Measurements from ENCODE around the gene DTX4. TPM values are rescaled to one million over a fixed set of nuclear protein-coding genes. Genes with fewer than 3 reads are reported as not detected.

DTX4 gene
- total RNA-seq, 4 donors from 2014 or later = 9.6 to 29.3 (median 17.5) TPM

DNA sequence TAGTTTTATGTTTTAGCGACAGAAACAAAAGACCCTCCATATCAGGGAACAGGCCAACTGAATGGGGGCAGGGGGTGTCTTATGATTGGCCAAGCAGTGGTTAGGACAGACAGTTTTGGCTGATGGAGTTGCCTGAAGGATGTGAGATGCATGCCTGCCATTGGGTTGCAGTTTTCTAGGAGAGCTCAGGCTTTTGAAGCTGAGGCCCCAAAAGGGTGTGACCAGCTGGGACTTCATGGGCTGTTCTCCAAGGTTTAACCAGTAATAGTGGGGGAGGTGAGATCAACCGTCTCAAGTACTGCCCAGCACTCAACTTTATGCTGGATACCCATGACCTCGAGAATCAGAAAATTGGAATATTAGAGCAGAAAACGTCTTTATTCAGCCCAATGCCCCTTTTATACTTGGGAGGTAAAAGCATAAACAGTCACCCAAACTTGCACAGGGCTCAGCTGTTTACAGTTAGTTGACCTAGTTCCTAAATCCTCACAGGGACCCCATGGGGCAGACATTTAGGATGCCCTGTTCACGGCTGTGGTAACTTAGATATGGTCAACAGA lies 13.5 kb downstream of the DTX4 start:
- Histone ChIP-seq H3K36me3 (peaks cover 8 to 9% of the 10 kb centered on the region in 2 donors), H3K27ac (no peak overlapping the region), H3K27me3 (no peaks in the 10 kb centered on the region), H3K4me1 (peaks cover 9 to 27% of the 10 kb centered on the region in 2 donors), H3K4me3 (replicated peaks in 1 of 3) (no peak overlapping the region), H3K9me3 (no peaks in the 10 kb centered on the region)
- TF ChIP-seq, protein P1, sequence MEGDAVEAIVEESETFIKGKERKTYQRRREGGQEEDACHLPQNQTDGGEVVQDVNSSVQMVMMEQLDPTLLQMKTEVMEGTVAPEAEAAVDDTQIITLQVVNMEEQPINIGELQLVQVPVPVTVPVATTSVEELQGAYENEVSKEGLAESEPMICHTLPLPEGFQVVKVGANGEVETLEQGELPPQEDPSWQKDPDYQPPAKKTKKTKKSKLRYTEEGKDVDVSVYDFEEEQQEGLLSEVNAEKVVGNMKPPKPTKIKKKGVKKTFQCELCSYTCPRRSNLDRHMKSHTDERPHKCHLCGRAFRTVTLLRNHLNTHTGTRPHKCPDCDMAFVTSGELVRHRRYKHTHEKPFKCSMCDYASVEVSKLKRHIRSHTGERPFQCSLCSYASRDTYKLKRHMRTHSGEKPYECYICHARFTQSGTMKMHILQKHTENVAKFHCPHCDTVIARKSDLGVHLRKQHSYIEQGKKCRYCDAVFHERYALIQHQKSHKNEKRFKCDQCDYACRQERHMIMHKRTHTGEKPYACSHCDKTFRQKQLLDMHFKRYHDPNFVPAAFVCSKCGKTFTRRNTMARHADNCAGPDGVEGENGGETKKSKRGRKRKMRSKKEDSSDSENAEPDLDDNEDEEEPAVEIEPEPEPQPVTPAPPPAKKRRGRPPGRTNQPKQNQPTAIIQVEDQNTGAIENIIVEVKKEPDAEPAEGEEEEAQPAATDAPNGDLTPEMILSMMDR (IDR thresholded peaks at IDR 0.05) = no peak
- no peak for TF ChIP-seq POLR2A (IDR thresholded peaks at IDR 0.05)
- intact Hi-C loops (cut with DNase I) = no loop called here
- 64 to 72% methylated on average over 5 of the region's 5 CpGs for WGBS, 2 donors
- DNase-seq = no peak

DNA sequence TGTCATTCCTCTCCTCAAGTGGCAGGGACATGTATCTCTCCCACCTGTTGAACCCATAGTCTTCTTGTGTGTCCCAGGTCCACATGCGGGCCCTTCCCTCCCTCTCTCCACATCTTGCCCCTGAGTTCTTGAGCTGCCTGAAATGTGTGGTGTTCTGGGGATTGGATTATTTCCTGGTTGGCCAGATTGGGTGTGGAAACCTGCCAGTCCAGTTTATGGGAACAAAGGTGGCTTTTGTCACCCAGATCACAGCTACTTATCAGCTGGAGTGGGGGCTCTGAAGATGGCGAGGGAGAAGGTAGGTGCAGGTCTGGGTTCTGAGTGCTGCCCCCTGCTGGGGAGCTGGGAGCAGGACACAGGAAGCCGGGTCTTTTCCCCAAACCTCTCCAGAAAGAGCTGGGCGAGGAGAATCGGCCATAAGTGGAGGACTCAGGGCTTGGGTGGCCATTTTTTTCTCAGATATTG lies 14.2 kb downstream of the DTX4 start:
- Histone ChIP-seq H3K4me3 (replicated peaks in 1 of 3) (no peak overlapping the region), H3K27me3 (no peaks in the 10 kb centered on the region), H3K4me1 (peaks cover 9 to 27% of the 10 kb centered on the region in 2 donors), H3K36me3 (peaks cover 9 to 11% of the 10 kb centered on the region in 2 donors), H3K27ac (no peak overlapping the region), H3K9me3 (no peaks in the 10 kb centered on the region)
- 56 to 70% methylated on average over 5 of the region's 5 CpGs for WGBS, 2 donors
- peak; percentile 23 for DNase-seq
- TF ChIP-seq POLR2A (IDR thresholded peaks at IDR 0.05) = no peak
- TF ChIP-seq, protein P1 (IDR thresholded peaks at IDR 0.05) = peak in 3 of 6 experiments; percentile 33 to 45 (median 45)
- intact Hi-C loops (cut with DNase I) = no loop called here

DNA sequence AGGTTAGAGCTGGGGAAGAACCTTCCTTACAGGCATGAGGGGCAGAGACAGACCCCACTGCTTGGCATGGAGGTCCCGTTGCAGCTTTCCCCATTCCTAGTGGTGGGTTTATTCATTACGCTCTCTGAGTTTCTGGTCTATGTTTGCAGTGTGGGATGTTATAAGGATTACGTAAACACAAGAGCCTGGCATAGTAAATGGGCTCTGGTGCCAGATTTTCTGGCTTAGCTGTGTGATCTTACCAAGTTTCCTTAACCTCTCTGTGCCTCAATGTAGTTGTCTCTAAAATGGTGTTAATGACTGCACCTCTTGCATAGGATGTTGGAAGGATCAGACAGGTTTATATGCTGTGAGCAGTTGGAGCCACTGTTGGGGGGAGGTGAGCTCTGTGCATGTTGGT lies 15.1 kb downstream of the DTX4 start:
- intact Hi-C loops (cut with DNase I) = no loop called here
- no peak for DNase-seq
- Histone ChIP-seq H3K4me1 (peaks cover 9 to 27% of the 10 kb centered on the region in 2 donors), H3K27me3 (no peaks in the 10 kb centered on the region), H3K4me3 (replicated peaks in 1 of 3) (no peak overlapping the region), H3K27ac (no peak overlapping the region), H3K36me3 (peaks cover 9 to 12% of the 10 kb centered on the region in 2 donors), H3K9me3 (no peaks in the 10 kb centered on the region)
- TF ChIP-seq, protein P1 (IDR thresholded peaks at IDR 0.05) = no peak
- TF ChIP-seq POLR2A (IDR thresholded peaks at IDR 0.05) = no peak
- WGBS, 2 donors = 92 to 98% methylated on average over 3 of the region's 3 CpGs

DNA sequence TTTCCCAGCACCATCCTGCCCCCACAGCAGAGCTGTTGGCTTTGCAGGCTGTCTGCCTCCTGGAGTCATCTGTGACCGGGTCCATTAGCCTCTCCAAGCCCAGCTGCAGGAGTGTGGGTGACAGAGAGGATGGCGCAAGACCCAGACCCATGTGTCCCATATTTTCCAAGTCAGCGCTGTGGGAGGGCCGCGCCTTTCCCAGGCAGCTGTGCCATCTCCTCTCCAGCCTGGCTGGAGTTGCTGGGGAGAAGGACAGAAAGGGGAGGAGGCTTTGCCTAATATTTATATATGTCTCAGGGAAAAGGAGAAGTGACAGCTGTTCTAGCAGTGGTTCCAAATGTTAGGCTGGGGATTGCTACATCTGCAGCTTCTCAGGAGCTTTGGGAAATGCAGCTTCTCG lies 15.7 kb downstream of the DTX4 start:
- TF ChIP-seq POLR2A (IDR thresholded peaks at IDR 0.05) = no peak
- TF ChIP-seq, protein P1 (IDR thresholded peaks at IDR 0.05) = no peak
- Histone ChIP-seq H3K36me3 (peaks cover 7 to 13% of the 10 kb centered on the region in 2 donors), H3K4me1 (peaks cover 9 to 27% of the 10 kb centered on the region in 2 donors), H3K27me3 (no peaks in the 10 kb centered on the region), H3K27ac (no peak overlapping the region), H3K9me3 (no peaks in the 10 kb centered on the region), H3K4me3 (replicated peaks in 1 of 3) (no peak overlapping the region)
- intact Hi-C loops (cut with DNase I) = no loop called here
- WGBS, 2 donors = 88 to 95% methylated on average over 6 of the region's 6 CpGs
- DNase-seq = no peak

DNA sequence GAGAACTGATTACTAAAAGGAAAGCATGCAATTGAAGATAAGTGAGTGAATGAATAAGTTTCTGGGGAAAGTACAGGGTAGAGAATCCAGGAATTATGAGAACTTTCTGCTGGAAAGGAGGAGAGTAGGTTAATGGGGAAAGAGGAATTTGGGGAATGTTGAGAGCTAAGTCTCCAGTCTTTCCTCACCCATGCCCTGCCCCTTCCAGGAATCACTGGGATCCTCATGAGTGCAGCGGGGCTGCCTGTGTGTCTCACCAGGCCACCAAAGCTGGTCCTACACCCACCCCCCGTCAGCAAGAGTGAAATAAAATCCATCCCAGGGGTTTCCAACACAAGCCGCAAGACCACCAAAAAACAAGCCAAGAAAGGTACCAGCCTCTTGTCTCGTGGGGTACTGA lies 17.0 kb downstream of the DTX4 start:
- 87 to 91% methylated on average over 4 of the region's 4 CpGs for WGBS, 2 donors
- DNase-seq = no peak
- Histone ChIP-seq H3K4me1 (peaks cover 9 to 27% of the 10 kb centered on the region in 2 donors), H3K27ac (no peak overlapping the region), H3K4me3 (replicated peaks in 1 of 3) (no peak overlapping the region), H3K27me3 (no peaks in the 10 kb centered on the region), H3K9me3 (no peaks in the 10 kb centered on the region), H3K36me3 (peaks cover 11 to 21% of the 10 kb centered on the region in 2 donors)
- intact Hi-C loops (cut with DNase I) = no loop called here
- TF ChIP-seq, protein P1 (IDR thresholded peaks at IDR 0.05) = no peak
- TF ChIP-seq POLR2A (IDR thresholded peaks at IDR 0.05) = no peak

All from thyroid gland (tissue), 4 donors.